Measurements from ENCODE around the gene SLC4A9.
"Not testable (repeated sequence)": the region's sequence is repeated elsewhere in the genome, so short reads cannot be mapped to it uniquely, and the experiment has no call there.

SLC4A9 gene

DNA sequence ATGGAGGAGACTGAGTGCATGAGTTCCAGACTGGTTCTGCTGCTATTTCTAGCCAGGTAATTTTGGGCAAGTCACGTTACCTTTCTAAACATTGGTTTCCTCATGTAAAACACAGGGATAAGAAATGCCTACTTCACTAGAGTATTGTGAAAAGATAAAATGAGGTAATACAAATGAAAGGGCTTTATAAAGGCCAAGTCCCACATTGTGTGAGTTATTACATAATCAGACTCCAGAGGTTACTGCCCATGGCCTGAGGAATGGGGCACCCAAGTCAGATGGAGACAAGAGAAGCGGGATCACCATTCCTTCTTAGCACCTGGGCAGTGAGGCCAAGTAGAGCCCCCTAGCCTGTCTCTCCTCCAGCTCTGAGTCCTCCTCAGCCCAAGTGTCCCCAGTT lies 21.1 kb upstream of the SLC4A9 start:
- no peak for DNase-seq

DNA sequence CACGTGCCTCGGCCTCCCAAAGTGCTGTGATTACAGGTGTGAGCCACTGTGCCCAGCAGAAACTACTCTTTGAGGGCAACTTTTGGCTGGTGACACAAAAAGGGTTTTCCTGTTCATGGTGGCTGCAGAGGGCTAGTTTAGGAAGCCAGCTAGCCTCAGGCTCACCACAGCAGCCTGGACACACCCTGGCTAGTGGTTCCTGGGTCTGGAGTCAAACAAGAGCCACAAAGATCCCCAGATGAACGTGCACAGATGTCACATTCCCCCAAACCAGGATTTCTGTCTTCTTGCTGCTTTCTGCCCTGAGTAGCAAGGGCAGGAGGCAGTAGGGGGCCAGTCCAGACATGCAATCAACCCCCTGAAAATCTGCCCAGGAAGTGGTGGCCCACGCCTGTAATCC lies 20.4 kb upstream of the SLC4A9 start:
- no peak for DNase-seq

- DNase-seq, result no peak
Observed at GRCh38 chr5:140340605-140341121, 19.3 kb upstream of the SLC4A9 start.

DNA sequence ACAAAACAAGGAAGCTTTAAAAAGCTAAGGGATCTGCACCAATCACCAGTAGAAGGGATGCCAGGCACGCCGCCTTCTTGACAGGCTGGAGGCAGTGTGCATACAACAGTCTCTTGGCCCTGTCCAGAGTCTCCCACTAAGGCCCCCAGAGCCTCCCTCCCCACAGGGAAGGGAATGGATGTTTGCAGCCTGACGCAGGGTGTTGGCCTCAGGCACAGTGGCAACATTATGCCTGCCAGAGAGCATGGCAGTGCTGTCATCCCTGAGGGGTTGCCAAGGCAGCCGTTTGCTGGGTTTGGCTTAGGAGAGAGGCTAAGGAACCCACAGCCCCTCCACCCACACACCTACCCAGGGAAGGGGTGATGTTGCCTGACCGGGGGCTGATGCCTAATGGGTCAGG lies 18.4 kb upstream of the SLC4A9 start:
- no peak for DNase-seq

GRCh38 chr5:140342287-140342686 lies 17.7 kb upstream of the SLC4A9 start:
- DNase-seq, result no peak

DNA sequence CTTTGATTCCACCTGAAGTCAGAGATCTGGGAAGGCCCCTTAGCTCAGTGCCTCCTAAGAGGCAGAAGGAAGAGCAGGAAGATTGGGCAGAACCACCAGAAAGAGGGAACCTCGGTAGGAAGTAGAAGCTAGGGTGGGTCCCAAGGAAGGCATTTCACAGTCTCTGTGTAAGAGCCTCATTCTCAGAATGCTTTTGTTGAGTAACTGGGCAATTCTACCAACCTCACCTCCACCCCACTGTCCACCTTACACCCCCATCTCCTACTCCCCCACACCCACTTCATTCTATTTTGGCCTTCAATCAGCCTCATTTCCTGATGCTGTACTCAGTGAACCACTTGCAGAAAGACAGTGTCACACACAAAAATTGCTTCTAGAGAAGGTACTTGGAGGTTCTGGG lies 17.1 kb upstream of the SLC4A9 start:
- DNase-seq, result no peak

DNA sequence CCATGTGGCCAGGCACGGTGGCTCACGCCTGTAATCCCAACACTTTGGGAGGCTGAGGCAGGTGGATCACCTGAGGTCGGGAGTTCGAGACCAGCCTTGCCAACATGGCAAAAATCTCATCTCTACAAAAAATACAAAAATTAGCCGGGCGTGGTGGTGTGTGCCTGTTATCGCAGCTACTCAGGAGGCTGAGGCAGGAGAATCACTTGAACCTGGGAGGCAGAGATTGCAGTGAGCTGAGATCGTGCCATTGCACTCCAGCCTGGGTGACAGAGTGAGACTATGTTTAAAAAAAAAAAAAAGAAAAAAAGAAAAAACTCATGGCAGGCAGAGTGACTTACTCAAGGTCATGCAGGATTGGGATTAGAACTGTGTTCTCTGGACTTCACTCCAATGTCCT lies 16.1 kb upstream of the SLC4A9 start:
- not testable (repeated sequence) for DNase-seq

DNA sequence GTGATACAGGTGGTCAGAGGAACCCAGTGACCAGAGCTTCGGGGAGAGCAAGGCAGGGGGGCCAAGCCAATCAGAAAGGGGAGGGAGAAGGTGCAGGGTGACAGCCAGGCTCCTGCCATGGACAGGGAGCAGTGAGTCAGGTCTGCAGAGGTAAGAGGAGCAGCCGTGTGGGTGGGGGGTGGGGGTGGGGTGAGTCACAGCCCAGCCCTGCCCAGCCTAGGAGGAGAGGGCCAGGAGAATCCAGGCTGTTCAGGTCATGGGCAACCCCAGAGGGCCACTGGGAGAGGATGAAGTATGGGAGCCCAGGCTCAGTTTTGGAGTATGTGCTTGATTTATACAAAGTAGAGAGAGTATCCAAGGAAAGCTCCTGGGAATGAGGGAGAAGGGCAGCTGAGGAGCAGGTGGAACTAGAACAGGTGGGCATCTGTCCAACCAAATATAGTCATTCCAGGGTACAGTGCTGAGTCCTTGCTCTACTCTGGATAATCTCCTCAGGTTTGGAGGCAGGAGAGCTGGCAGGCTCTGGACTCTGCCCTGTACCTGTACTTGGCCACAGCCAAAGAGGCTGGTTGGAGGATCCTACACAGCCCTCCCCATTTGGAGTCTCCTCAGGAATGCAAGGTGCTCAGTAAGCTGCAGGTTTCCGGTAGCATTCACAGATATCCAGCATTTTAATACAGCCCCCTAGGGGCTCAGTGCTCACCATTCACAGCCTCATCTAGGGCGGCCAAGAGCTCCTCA lies 15.1 kb upstream of the SLC4A9 start:
- peak; percentile 60 for DNase-seq

DNA sequence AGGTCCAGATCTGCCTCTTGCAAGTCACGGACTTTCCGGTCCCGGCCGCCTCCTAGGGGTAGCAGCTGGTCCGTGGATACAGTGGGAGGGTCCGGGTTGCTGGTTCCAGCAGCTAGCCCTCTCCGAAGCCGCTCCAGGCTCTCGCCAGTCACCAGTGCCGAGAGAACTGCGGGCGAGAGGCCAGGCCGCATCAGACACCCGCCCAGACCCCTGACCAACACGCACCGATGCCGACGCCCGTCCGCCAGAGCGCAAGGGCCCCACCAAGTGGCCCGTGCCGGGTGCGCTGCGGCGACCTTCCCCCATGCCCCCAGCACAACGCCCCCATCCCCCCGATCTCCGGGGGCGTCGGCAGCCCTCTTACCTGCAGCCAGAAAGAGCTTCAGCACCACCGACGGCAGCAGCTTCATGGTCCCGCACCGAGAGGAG lies 14.1 kb upstream of the SLC4A9 start:
- peak; percentile 79 for DNase-seq

DNA sequence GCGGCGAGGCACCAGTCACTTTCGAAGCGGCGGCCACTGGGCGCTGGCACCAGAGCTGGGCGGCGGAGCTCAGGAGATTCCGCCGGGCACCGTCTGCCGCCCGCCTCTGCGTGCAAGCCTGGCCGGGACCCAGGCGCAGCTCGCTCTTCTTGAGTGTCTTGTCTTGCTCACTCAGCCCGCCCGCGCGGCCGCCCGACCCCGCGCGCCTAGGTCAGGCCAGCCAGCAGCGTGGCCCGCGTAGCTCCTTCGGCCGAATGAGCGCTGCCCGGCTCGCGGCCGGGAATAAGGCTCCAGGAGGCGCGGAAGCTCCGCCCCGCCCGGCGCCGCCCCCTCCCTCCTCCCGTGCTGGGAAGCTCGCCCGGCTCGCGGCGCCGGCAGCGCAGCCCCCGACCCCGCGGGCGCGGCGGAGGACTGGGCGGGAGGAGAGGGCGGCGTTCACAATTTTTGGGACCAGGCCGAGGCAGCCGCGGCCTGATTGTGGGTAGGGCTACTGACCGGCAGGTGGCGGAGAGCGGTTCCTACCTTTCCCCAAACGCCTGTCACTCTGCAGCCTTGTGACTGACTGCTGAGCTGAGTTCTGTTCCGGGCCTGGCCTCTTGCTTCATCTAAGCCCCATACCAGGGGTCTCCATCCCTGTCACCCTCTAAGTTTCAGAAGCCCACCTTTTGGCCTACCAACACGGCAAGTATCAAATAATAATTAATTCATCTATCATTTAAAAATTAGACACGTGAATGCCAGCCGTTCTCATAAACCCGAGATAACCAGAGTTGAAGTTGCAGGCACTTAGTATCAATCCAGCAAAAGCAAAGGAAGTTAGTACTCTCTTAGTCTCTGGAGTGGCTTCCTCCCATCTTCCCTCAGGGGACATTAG lies 13.4 kb upstream of the SLC4A9 start, which contains the start of gene HBEGF:
HBEGF (minus strand) TSS at position 256 of the 874 bp plus-strand sequence. CDS start 275 bp downstream, outside the sequence.
- DNase-seq, result peak; percentile 88

GRCh38 chr5:140347360-140347759 lies 12.6 kb upstream of the SLC4A9 start:
- no peak for DNase-seq

DNA sequence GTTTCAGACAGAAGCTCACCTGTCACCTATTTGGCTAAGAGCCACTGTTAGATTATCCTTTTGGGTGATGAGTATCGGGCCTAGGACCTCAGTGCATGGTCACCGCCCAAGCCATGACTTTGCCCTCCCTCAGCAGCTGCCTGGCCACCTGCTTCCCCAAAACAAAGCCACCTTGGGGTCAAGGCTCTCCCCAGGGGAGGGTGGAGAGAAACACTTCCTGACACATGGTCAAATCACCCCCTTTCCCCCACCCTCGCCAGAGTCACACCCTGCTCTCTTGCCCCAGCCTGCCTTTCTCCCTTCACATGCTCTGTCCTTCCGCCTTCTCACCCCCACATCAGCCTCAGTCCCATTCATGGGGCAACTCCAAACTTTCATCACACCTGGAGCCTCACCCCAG lies 11.9 kb upstream of the SLC4A9 start:
- DNase-seq, result no peak

DNA sequence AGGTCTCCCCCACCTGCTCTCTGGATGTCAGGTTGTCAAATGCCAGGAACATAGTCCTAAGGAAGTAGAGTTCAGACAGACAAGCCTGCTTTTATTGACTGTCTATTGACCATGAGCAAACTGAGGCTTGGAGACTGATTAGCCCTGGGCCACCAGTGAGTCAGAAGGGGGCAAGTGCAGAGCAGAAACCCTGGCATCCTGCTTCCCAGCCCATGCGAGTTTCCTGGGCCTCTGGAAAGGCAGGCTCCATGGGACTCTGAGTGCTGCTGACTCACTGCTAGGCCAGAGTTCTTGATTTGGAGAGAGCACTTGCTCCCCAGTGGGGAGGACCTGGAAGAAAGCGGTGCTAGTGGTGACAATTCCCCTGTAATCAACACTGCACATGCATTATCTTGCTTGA lies 10.8 kb upstream of the SLC4A9 start:
- DNase-seq, result no peak

GRCh38 chr5:140351609-140352334 lies 8.2 kb upstream of the SLC4A9 start:
- no peak for DNase-seq

DNA sequence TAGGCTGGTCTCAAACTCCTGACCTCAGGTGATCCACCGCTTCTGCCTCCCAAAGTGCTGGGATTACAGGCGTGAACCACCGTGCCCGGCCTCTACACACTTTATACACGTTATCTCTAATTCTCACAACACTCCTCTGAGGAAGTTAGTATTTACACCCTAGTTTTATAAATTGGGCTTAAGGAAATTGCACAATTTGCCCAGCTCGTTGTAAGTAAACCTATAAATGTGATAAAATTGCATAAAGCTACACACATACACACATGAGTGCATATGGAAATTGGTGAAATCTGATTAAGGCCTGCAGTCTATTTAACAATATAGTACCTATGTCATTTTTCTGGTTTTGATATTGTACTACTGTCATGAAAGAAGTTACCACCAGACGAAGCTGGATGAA lies 4.4 kb upstream of the SLC4A9 start:
- DNase-seq, result no peak

- DNase-seq, result no peak
Observed at GRCh38 chr5:140356853-140357725, 2.9 kb upstream of the SLC4A9 start.

DNA sequence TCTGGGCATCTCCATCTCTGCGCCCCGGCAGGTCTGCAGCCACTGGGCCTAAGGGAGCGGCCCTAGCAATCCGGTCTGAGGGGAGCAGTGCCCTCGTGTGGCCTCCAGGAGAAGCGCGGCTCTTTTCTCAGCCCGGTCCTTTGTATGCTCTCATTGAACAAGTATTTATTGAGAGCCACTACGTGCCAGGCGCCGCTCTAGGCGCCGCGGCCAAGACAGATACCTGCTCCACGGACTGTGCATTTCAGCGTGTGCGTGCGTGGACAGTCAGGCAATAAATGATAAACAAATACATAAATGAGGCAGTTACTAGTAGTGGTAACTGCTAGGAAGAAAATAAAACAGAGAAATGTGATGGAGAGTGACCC lies 2.3 kb upstream of the SLC4A9 start:
- peak; percentile 85 for DNase-seq

GRCh38 chr5:140358738-140359310 lies 1.2 kb upstream of the SLC4A9 start:
- DNase-seq, result peak; percentile 61

DNA sequence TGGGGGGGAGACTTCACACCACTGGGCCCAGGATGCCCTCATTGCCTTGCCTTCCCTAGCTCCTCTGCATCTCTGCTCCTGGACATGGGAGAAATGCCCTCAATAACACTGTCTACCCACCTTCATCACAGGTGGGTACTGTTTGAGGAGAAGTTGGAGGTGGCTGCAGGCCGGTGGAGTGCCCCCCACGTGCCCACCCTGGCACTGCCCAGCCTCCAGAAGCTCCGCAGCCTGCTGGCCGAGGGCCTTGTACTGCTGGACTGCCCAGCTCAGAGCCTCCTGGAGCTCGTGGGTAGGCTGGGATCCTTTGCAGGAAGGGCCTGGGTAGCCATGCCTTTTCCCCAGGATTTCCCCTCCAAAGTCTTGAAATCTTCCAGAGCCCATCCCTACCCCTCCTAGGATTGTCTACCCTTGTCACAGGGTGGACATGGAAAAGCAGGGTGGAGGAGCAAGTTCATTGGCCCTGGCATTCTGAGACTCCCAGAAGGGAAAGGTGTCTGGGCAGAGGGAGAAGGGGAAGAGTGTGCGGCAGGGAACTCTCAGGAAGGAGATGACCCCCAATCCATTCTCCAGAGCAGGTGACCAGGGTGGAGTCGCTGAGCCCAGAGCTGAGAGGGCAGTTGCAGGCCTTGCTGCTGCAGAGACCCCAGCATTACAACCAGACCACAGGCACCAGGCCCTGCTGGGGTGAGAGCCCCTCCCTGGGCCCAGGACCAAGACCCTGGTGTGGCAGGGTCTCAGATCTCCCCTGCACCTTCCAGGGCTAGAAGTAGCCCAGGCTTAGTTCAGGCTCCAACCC lies 886 bp downstream of the SLC4A9 start:
- no peak for DNase-seq

- DNase-seq, result no peak
Observed at GRCh38 chr5:140361901-140362300, 1.9 kb downstream of the SLC4A9 start.

DNA sequence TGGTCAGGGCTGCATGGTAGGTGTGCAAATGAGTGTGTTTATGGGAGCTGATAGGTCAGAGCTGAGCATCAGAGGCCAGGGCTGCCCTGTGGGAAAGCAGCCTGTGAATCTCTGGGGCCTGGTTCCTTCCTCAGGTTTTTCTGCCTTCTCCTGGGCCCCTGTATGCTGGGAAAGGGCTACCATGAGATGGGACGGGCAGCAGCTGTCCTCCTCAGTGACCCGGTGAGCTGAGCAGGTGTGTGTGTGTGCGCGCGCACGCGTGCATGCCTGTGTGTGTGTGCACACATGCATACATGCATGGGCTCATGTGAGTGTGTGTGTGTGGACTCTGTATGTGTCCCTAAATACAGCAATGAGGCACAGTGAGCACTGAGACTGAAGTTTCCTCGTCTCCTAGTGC lies 2.3 kb downstream of the SLC4A9 start:
- DNase-seq, result no peak

Data from 8988T (cell line).